Measurements from ENCODE around the gene DAB1.

GRCh38 chr1:57060451-57060850, 363.4 kb downstream of the DAB1 start:
- TF ChIP-seq CTCF (IDR thresholded peaks at IDR 0.05) (no peak), POLR2AphosphoS5 (IDR thresholded peaks at IDR 0.05) (no peak), EP300 (IDR thresholded peaks at IDR 0.05; ENCODE audit: low read depth) (no peak), POLR2A (IDR thresholded peaks at IDR 0.05) (no peak)

Data from transverse colon (tissue), 4 donors.